Body of pancreas (tissue), 4 donors: ENCODE measurements around the gene MRPL16. TPM values are rescaled to one million over a fixed set of nuclear protein-coding genes. Genes with fewer than 3 reads are reported as not detected.
A peak's percentile ranks its signal among the peaks of the same experiment; 100 is the strongest.
"Not testable (repeated sequence)": the region's sequence is repeated elsewhere in the genome, so short reads cannot be mapped to it uniquely, and the experiment has no call there.

Experiments
- ATAC-seq: fragments of 150-250 bp; one replicate; pipeline ENCODE4 v1.9.1; 2016
- DNase-seq, 4 donors: peaks; one replicate each; pipeline ENCODE4 v3.0.0-alpha.2; 2019
- H3K27ac ChIP-seq, 4 donors: fragments of 200-600 bp; sonication (generic); 1 replicate in 3 of 4; 2 replicates in 1 of 4; pipeline versions ENCODE4 v1.5.1 to v1.6.1; 2016 to 2019; ENCODE audit warnings: mild to moderate bottlenecking in 1 of 4, mixed read lengths in 1 of 4, moderate library complexity in 1 of 4
- H3K27me3 ChIP-seq, 2 donors: fragments of 200-600 bp; sonication (generic); one replicate each; pipeline ENCODE4 v1.6.0; 2016; ENCODE audit warnings: mild to moderate bottlenecking in 1 of 2
- H3K36me3 ChIP-seq, 2 donors: fragments of 200-600 bp; sonication (generic); replicated peaks in 1 of 2; 2 replicates each; pipeline ENCODE4 v1.5.1; 2016; ENCODE audit warnings: low read depth in 2 of 2; ENCODE audit not compliant: insufficient read depth in 1 of 2
- H3K4me1 ChIP-seq: fragments of 200-600 bp; sonication (generic); one replicate; pipeline ENCODE4 v1.6.0; 2016
- H3K4me3 ChIP-seq, 2 donors: fragments of 200-600 bp; sonication (generic); 1 replicate in 1 of 2; 2 replicates in 1 of 2; pipeline ENCODE4 v1.5.1; 2016 to 2019
- H3K9me3 ChIP-seq, 3 donors: fragments of 200-600 bp; sonication (generic); 1 replicate in 2 of 3; 2 replicates in 1 of 3; pipeline ENCODE4 v1.5.1; 2016
- POLR2A ChIP-seq, 3 donors: fragments of 450-650 bp; IDR thresholded peaks; one replicate each; pipeline ENCODE4 v1.6.1; 2016; ENCODE audit warnings: antibody characterized with exemption in 3 of 3, mild to moderate bottlenecking in 2 of 3
- WGBS, 2 donors: methylation state at CpG; one replicate each; pipeline ENCODE4 v1.1.5; 2017; 5-methylcytosine and 5-hydroxymethylcytosine counted together
- intact Hi-C: fragments of 100-400 bp; cut with DNase I; formaldehyde crosslinking; loops from one replicate; pipeline ENCODE4 v1.15.1; 2023
- total RNA-seq, 2 donors: library from RNA; depleted of rRNA; stranded (reverse); fragments of >200 nt; gene quantifications; one replicate each; pipeline ENCODE4 v1.1.0, GENCODE V29; 2016
- TF ChIP-seq, protein P1 (sequence below), 7 experiments: fragments of 450-650 bp in 4 of 7; fragments of 200-600 bp in 3 of 7; sonication (generic) in 3 of 7; IDR thresholded peaks; one replicate each; pipeline ENCODE4 v1.5.1; 2016 to 2019; ENCODE audit warnings: antibody characterized with exemption in 7 of 7

Gene MRPL16
- total RNA-seq, 2 donors from 2014 or later = 29.7 to 31.1 TPM

DNA sequence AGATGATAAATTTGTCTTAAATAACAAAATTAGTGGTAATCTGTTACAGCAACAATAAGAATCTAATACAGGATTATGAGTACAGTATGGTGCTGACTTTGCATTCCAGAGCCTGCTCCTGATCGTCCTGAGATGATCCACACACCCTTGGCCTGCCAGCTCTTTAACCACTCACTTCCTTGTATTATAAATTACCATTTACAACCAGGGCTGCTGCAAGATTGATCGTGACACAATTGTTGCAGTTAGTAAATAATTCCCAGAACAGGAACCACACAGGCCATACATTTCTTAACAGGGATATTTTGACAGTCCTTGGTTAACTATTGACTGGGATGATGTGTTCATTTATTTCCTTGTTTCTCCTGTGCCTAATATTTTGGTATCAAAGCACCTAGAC lies 38.6 kb upstream of the MRPL16 start:
- Histone ChIP-seq H3K27me3 (no peaks in the 10 kb centered on the region), H3K4me3 (no peak overlapping the region), H3K9me3 (no peaks in the 10 kb centered on the region), H3K36me3 (no peaks in the 10 kb centered on the region), H3K4me1 (peaks cover 15% of the 10 kb centered on the region), H3K27ac (peak overlapping the region in 3 of 4 donors; percentile 52 to 72 (median 54))
- 33 to 47% methylated on average over 2 of the region's 2 CpGs for WGBS, 2 donors
- DNase-seq (peak in 3 of 4 donors; percentile 12 to 42 (median 15)), ATAC-seq (peak; percentile 85)
- intact Hi-C loops = no loop called here
- TF ChIP-seq, protein P1, sequence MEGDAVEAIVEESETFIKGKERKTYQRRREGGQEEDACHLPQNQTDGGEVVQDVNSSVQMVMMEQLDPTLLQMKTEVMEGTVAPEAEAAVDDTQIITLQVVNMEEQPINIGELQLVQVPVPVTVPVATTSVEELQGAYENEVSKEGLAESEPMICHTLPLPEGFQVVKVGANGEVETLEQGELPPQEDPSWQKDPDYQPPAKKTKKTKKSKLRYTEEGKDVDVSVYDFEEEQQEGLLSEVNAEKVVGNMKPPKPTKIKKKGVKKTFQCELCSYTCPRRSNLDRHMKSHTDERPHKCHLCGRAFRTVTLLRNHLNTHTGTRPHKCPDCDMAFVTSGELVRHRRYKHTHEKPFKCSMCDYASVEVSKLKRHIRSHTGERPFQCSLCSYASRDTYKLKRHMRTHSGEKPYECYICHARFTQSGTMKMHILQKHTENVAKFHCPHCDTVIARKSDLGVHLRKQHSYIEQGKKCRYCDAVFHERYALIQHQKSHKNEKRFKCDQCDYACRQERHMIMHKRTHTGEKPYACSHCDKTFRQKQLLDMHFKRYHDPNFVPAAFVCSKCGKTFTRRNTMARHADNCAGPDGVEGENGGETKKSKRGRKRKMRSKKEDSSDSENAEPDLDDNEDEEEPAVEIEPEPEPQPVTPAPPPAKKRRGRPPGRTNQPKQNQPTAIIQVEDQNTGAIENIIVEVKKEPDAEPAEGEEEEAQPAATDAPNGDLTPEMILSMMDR (IDR thresholded peaks at IDR 0.05) = no peak
- no peak for TF ChIP-seq POLR2A (IDR thresholded peaks at IDR 0.05)

DNA sequence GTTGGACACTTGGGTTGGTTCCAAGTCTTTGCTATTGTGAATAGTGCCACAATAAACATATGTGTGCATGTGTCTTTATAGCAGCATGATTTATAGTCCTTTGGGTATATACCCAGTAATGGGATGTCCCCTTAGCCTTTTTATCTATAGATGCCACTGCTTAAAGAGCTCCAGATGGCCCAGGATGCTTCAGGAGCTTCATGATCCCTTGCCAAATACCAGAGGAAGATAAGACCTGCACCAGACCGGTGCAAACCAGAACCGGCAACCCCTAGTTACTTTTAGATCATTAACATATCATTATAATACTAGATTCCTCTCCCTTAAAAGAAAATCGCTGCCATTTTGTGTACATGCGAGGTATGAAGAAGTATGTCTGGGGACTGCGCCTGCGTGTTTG lies 37.9 kb upstream of the MRPL16 start:
- H3K4me3 ChIP-seq, intact Hi-C loops, DNase-seq, H3K36me3 ChIP-seq, H3K27me3 ChIP-seq, H3K9me3 ChIP-seq: not testable (repeated sequence)
- 81 to 83% methylated on average over 6 of the region's 6 CpGs for WGBS, 2 donors
- peak overlapping the region in 3 of 4 donors; percentile 46 to 72 (median 52) for H3K27ac ChIP-seq
- H3K4me1 ChIP-seq = peaks cover 15% of the 10 kb centered on the region
- ATAC-seq = peak; percentile 11

DNA sequence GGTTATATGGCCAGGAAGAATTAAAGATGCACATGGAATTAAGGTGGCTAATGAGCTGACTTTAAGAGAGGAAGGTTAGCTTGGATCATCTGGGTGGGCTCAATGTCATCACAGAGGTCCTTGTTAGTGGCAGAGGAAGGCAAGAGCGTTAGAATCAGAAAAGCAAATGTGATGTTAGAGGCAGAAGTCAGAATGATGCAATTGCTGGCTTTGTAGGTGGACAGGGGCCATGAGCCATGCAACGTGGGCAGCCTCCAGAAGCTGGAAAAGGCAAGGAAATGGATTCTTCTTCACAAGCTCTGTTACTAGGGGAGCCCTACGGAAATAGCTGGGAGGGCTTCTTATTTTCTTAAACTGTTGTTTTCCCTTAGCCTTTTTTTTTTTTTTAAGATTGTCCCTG lies 37.0 kb upstream of the MRPL16 start:
- ATAC-seq (no peak), DNase-seq (no peak)
- Histone ChIP-seq H3K4me1 (peaks cover 15% of the 10 kb centered on the region), H3K27ac (no peak overlapping the region), H3K27me3 (no peaks in the 10 kb centered on the region), H3K9me3 (no peaks in the 10 kb centered on the region), H3K36me3 (no peaks in the 10 kb centered on the region), H3K4me3 (no peak overlapping the region)
- intact Hi-C loops = no loop called here
- 78 to 86% methylated on average over 3 of the region's 3 CpGs for WGBS, 2 donors
- no peak for TF ChIP-seq POLR2A (IDR thresholded peaks at IDR 0.05)
- TF ChIP-seq, protein P1 (IDR thresholded peaks at IDR 0.05) = no peak

DNA sequence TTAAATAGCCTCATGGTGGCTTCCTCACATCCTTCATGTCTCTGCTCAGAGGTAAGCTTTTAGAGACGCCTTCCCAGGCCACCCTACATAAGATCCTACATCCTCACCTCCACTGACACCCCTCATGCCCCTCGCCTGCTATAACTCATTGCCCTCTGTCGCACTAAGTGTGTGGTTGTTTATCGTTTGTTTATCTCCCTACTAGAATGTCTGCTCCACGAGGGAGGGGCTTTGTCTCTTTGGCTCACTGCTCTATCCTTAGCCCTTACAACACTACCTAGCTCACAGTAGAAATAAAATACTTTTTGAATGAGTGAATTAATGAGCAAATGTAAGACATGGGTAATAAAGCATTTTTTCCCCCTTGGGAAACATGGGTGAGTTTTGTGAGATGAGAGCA lies 36.0 kb upstream of the MRPL16 start:
- H3K4me3 ChIP-seq = no peak overlapping the region
- no peaks in the 10 kb centered on the region for H3K9me3 ChIP-seq
- no peaks in the 10 kb centered on the region for H3K36me3 ChIP-seq
- 80 to 87% methylated on average over 5 of the region's 5 CpGs for WGBS, 2 donors
- intact Hi-C loops = no loop called here
- TF ChIP-seq, protein P1 (IDR thresholded peaks at IDR 0.05) = no peak
- no peak for TF ChIP-seq POLR2A (IDR thresholded peaks at IDR 0.05)
- no peak overlapping the region for H3K27ac ChIP-seq
- ATAC-seq (no peak), DNase-seq (no peak)
- peaks cover 15% of the 10 kb centered on the region for H3K4me1 ChIP-seq
- no peaks in the 10 kb centered on the region for H3K27me3 ChIP-seq

DNA sequence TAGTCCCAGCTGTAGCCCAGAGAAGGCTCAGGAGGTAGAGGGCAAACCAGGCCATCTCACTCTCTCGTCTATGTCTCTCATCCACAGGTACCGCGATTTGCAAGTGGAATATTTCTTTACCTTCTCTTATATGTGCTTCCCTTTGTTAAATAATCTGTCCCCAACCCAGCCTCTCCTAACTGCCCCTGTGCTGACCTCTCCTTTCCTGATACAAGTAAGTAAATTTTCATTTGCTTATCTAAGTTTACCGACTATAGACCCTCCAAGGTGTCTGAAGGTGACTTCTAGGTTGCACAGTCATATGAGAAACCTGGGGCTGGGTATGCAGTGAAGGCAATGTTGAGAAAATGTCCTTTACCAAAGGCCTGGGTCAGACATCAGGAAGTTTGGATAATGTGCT lies 34.8 kb upstream of the MRPL16 start, which contains the start of gene CBLIF:
TSS of gene CBLIF (minus strand) at position 101 of the 400 bp plus-strand sequence. CDS start at position 55, 46 bp downstream.
- peaks cover 16% of the 10 kb centered on the region for H3K4me1 ChIP-seq
- TF ChIP-seq, protein P1 (IDR thresholded peaks at IDR 0.05) = no peak
- TF ChIP-seq POLR2A (IDR thresholded peaks at IDR 0.05) = no peak
- H3K36me3 ChIP-seq = no peaks in the 10 kb centered on the region
- 59 to 64% methylated on average over 4 of the region's 4 CpGs for WGBS, 2 donors
- no peaks in the 10 kb centered on the region for H3K27me3 ChIP-seq
- DNase-seq (no peak), ATAC-seq (no peak)
- H3K4me3 ChIP-seq = no peak within 1 kb of the TSS
- intact Hi-C loops = no loop called here
- H3K9me3 ChIP-seq = no peaks in the 10 kb centered on the region
- H3K27ac ChIP-seq = peak within 1 kb of the TSS in 1 of 4 donors; percentile 41
